ENCODE data around the gene GNAI2. TPM values are rescaled to one million over a fixed set of nuclear protein-coding genes. Genes with fewer than 3 reads are reported as not detected.

GNAI2 gene
- polyA plus RNA-seq, 1 donor (not counting 4 experiments of a cell fraction or from before 2014, with no cell fraction given), result 268 TPM

DNA sequence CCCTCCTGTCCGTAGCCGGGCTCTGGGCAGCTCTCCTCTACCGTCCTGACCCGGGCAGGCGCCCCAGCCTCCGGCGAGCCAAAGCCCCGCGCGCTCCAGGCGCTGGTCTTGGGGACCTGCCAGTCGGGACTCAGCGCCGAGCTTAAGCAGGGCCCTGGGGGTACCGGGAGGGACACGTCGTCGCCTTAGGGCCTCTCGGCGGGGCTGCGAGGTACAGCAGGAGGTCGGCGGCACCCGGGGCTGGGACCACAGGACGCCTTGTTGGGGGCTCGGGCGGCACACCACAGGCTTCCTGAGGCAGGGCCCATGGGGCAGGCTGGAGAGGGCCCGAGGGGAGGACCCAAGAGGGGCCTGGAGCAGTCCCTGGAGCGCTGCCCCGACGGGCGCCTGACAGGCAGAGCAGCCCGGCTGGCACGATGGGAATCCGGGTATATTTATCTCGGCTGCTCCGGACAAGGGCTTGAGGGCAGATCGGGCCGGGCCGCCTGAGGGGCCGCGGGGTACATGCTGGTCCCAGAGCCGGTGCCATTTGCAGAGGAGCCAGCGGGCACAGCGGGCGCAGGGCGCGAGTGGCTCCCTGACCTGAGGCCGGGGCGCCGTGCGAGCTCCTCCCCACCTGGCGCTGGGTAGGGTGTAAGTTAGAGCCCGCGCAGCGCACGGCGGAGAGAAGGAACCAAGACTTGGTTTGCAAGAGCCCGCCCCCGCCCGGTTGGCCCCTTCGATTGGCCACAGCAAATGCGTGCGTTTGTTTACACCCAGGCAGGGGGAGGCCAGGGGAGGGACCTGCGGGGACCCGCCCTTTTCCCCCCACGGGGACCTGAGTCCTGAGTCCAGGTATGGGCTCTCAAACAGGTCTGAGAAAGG is 30.4 kb upstream of the GNAI2 start:
- Histone ChIP-seq H3K9ac (ENCODE audit: control insufficient read depth, extremely low read depth, insufficient read depth, low read length) (no peak overlapping the region), H2AFZ (ENCODE audit: control insufficient read depth, low read length) (no peak overlapping the region)

DNA sequence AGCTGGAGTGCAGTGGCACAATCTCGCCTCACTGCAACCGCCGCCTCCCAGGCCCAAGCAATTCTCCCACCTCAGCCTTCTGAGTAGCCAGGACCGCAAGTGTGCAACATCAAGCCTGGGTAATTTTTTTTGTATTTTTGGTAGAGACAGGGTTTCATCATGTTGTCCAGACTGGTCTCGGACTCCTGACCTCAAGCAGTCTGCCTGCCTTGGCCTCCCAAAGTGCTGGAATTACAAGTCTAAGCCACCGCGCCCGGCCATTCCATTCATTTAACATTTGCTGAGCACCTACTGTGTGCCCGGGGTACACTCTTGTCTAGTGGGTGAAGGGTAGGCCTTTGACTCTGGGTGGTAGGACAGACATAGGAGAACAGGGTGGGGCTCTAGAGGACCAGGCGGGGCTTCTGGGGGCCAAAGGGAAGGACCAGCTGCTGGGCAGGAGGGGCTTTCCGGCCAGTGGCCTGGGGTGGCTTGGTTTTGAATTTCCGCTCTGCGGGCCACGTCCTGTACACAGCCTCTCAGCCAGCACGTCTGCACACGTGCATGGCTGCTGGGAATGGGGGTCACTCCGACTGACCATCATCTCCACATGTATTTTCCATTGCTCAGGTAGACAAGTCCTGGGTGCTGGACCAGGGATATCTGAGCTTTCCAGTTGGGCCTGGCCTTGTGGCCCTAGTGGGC is 28.5 kb upstream of the GNAI2 start:
- dilution Hi-C loops (cut with MboI; ENCODE audit: extremely low pct_ligation_motif_present, low sequenced_read_pairs), result no loop called here
- Histone ChIP-seq H3K9me3 (ENCODE audit: control insufficient read depth, low read depth, low read length) (no peaks in the 10 kb centered on the region), H3K4me3 (ENCODE audit: control insufficient read depth in 2 of 3, extremely low read depth in 1 of 3, insufficient read depth in 2 of 3, low read depth in 1 of 3, low read length in 3 of 3) (no peak overlapping the region), H3K9ac (ENCODE audit: control insufficient read depth, extremely low read depth, insufficient read depth, low read length) (no peak overlapping the region), H3K4me2 (ENCODE audit: control insufficient read depth, extremely low read depth, insufficient read depth, low read depth, low read length) (no peak overlapping the region), H3K27ac (ENCODE audit: control insufficient read depth, insufficient read depth, low read length) (no peak overlapping the region), H3K9me1 (ENCODE audit: control insufficient read depth, extremely low read depth, insufficient read depth, low read length) (no peaks in the 10 kb centered on the region), H3K27me3 (ENCODE audit: control insufficient read depth, extremely low read depth, insufficient read depth, low read length) (peaks cover 56% of the 10 kb centered on the region), H3K79me2 (ENCODE audit: control insufficient read depth, insufficient read depth, low read length) (no peaks in the 10 kb centered on the region), H3K36me3 (ENCODE audit: control insufficient read depth in 2 of 2, extremely low read depth in 1 of 2, insufficient read depth in 2 of 2, low read length in 2 of 2) (no peaks in the 10 kb centered on the region), H3K4me1 (ENCODE audit: control insufficient read depth, extremely low read depth, insufficient read depth, low read length) (peaks cover 9% of the 10 kb centered on the region), H4K20me1 (ENCODE audit: control insufficient read depth, extremely low read depth, insufficient read depth, low read length) (no peaks in the 10 kb centered on the region), H2AFZ (ENCODE audit: control insufficient read depth, low read length) (no peak overlapping the region)
- FAIRE-seq (no peak), DNase-seq (ENCODE audit: low read depth, low spot score) (no peak)
- TF ChIP-seq EZH2 (IDR thresholded peaks at IDR 0.05; ENCODE audit: low read length), result no peak
- TF ChIP-seq, protein P1, sequence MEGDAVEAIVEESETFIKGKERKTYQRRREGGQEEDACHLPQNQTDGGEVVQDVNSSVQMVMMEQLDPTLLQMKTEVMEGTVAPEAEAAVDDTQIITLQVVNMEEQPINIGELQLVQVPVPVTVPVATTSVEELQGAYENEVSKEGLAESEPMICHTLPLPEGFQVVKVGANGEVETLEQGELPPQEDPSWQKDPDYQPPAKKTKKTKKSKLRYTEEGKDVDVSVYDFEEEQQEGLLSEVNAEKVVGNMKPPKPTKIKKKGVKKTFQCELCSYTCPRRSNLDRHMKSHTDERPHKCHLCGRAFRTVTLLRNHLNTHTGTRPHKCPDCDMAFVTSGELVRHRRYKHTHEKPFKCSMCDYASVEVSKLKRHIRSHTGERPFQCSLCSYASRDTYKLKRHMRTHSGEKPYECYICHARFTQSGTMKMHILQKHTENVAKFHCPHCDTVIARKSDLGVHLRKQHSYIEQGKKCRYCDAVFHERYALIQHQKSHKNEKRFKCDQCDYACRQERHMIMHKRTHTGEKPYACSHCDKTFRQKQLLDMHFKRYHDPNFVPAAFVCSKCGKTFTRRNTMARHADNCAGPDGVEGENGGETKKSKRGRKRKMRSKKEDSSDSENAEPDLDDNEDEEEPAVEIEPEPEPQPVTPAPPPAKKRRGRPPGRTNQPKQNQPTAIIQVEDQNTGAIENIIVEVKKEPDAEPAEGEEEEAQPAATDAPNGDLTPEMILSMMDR (optimal IDR thresholded peaks at IDR 0.05 in 1 of 3, IDR thresholded peaks at IDR 0.05 in 1 of 3, conservative IDR thresholded peaks at IDR 0.05 in 1 of 3; ENCODE audit: extremely low read depth in 1 of 3, insufficient read depth in 2 of 3, low read length in 3 of 3), result no peak

More for the DNA sequence above, 30.4 kb upstream of the GNAI2 start:
- H3K79me2 ChIP-seq (ENCODE audit: control insufficient read depth, insufficient read depth, low read length), result no peaks in the 10 kb centered on the region
- H3K9me1 ChIP-seq (ENCODE audit: control insufficient read depth, extremely low read depth, insufficient read depth, low read length), result no peaks in the 10 kb centered on the region
- H3K36me3 ChIP-seq (ENCODE audit: control insufficient read depth in 2 of 2, extremely low read depth in 1 of 2, insufficient read depth in 2 of 2, low read length in 2 of 2), result no peaks in the 10 kb centered on the region
- no peaks in the 10 kb centered on the region for H4K20me1 ChIP-seq (ENCODE audit: control insufficient read depth, extremely low read depth, insufficient read depth, low read length)
- FAIRE-seq (no peak), DNase-seq (ENCODE audit: low read depth, low spot score) (no peak)
- H3K27me3 ChIP-seq (ENCODE audit: control insufficient read depth, extremely low read depth, insufficient read depth, low read length), result peaks cover 72% of the 10 kb centered on the region
- no peaks in the 10 kb centered on the region for H3K9me3 ChIP-seq (ENCODE audit: control insufficient read depth, low read depth, low read length)
- H3K4me1 ChIP-seq (ENCODE audit: control insufficient read depth, extremely low read depth, insufficient read depth, low read length), result peaks cover 9% of the 10 kb centered on the region
- H3K27ac ChIP-seq (ENCODE audit: control insufficient read depth, insufficient read depth, low read length), result no peak overlapping the region
- TF ChIP-seq EZH2 (IDR thresholded peaks at IDR 0.05; ENCODE audit: low read length), result peak; percentile 96
- TF ChIP-seq, protein P1 (optimal IDR thresholded peaks at IDR 0.05 in 1 of 3, IDR thresholded peaks at IDR 0.05 in 1 of 3, conservative IDR thresholded peaks at IDR 0.05 in 1 of 3; ENCODE audit: extremely low read depth in 1 of 3, insufficient read depth in 2 of 3, low read length in 3 of 3), result no peak
- peak overlapping the region in 1 of 3 experiments; percentile 27 for H3K4me3 ChIP-seq (ENCODE audit: control insufficient read depth in 2 of 3, extremely low read depth in 1 of 3, insufficient read depth in 2 of 3, low read depth in 1 of 3, low read length in 3 of 3)
- peak overlapping the region; percentile 41 for H3K4me2 ChIP-seq (ENCODE audit: control insufficient read depth, extremely low read depth, insufficient read depth, low read depth, low read length)
- dilution Hi-C loops (cut with MboI; ENCODE audit: extremely low pct_ligation_motif_present, low sequenced_read_pairs), result no loop called here
